Smooth muscle cell (in vitro differentiated cells): ENCODE data around the gene ZMIZ2. TPM values are rescaled to one million over a fixed set of nuclear protein-coding genes. Genes with fewer than 3 reads are reported as not detected.

Experiments used
- DNase-seq: peaks from one replicate; lab custom pipeline; 2025; ENCODE audit not compliant: unreplicated experiment; lab: John Stamatoyannopoulos, UW
- H2AFZ ChIP-seq: fragments of 200-600 bp; sonication (generic); 2 replicates; pipeline ENCODE4 v1.6.0; 2016; ENCODE audit warnings: antibody characterized with exemption, low read depth, mild to moderate bottlenecking
- H3F3A ChIP-seq: fragments of 200-600 bp; sonication (generic); 2 replicates; pipeline ENCODE4 v1.6.0; 2017; ENCODE audit warnings: antibody characterized with exemption, low read depth
- H3K27ac ChIP-seq: fragments of 200-600 bp; sonication (generic); 2 replicates; pipeline ENCODE4 v1.5.1; 2016; ENCODE audit warnings: low read depth, mild to moderate bottlenecking
- H3K27me3 ChIP-seq: fragments of 200-600 bp; sonication (generic); 2 replicates; pipeline ENCODE4 v1.6.1; 2016; ENCODE audit warnings: low read depth, mild to moderate bottlenecking
- H3K36me3 ChIP-seq: fragments of 200-600 bp; sonication (generic); 2 replicates; pipeline ENCODE4 v1.5.1; 2016; ENCODE audit warnings: low read depth
- H3K4me1 ChIP-seq: fragments of 200-600 bp; sonication (generic); 2 replicates; pipeline ENCODE4 v1.5.1; 2016; ENCODE audit warnings: low read depth
- H3K4me2 ChIP-seq: fragments of 200-600 bp; sonication (generic); 2 replicates; pipeline ENCODE4 v1.6.0; 2016; ENCODE audit warnings: mild to moderate bottlenecking
- H3K4me3 ChIP-seq: fragments of 200-600 bp; sonication (generic); 2 replicates; pipeline ENCODE4 v1.5.1; 2016; ENCODE audit warnings: mild to moderate bottlenecking
- H3K79me2 ChIP-seq: fragments of 200-600 bp; sonication (generic); 2 replicates; pipeline ENCODE4 v1.6.0; 2016; ENCODE audit warnings: low read depth, mild to moderate bottlenecking
- H3K9ac ChIP-seq: fragments of 200-600 bp; sonication (generic); 2 replicates; pipeline ENCODE4 v1.6.0; 2016; ENCODE audit warnings: low read depth
- H3K9me3 ChIP-seq: fragments of 200-600 bp; sonication (generic); replicated peaks from 2 replicates; pipeline ENCODE4 v1.5.1; 2016; ENCODE audit warnings: low read depth
- H4K20me1 ChIP-seq: fragments of 200-600 bp; sonication (generic); 2 replicates; pipeline ENCODE4 v1.6.0; 2016; ENCODE audit warnings: low read depth
- CTCF ChIP-seq: fragments of 200-600 bp; sonication (generic); IDR thresholded peaks from 2 replicates; pipeline ENCODE4 v1.5.1; 2017; ENCODE audit warnings: borderline replicate concordance, mild to moderate bottlenecking, antibody characterized with exemption; ENCODE audit not compliant: insufficient read depth, poor library complexity, severe bottlenecking
- WGBS: methylation state at CpG from one replicate; pipeline ENCODE4 v1.1.7; 2016; ENCODE audit warnings: low lambda C conversion rate; 5-methylcytosine and 5-hydroxymethylcytosine counted together
- polyA plus RNA-seq: library from polyadenylated mRNA; unstranded; fragments of >200 nt; fragmentation: Nextera tagmentation; extraction: Ambion mirVana; gene quantifications from 2 replicates; pipeline ENCODE4 v1.2.1, GENCODE V29; 2016
- total RNA-seq: library from RNA; depleted of rRNA; stranded (reverse); fragments of >200 nt; gene quantifications from 2 replicates; pipeline ENCODE4 v1.2.3, GENCODE V29; 2014

Gene ZMIZ2
- total and polyA plus RNA-seq, 2 experiments from 2014 or later, result 8.8 to 17.2 TPM

GRCh38 chr7:44776211-44776610 is 27.6 kb downstream of the ZMIZ2 start:
- no peak for TF ChIP-seq CTCF
- Histone ChIP-seq H3F3A (no peaks in the 10 kb centered on the region), H4K20me1 (no peaks in the 10 kb centered on the region), H3K9ac (no peak overlapping the region), H3K27ac (no peak overlapping the region), H3K79me2 (no peaks in the 10 kb centered on the region), H3K27me3 (no peaks in the 10 kb centered on the region), H3K36me3 (no peaks in the 10 kb centered on the region), H3K4me2 (no peak overlapping the region), H3K4me1 (no peaks in the 10 kb centered on the region), H3K9me3 (no peaks in the 10 kb centered on the region), H2AFZ (no peak overlapping the region), H3K4me3 (no peak overlapping the region)
- 88% methylated on average over 3 of the region's 3 CpGs for WGBS
- no peak for DNase-seq

- Histone ChIP-seq H3K79me2 (no peaks in the 10 kb centered on the region), H3K36me3 (no peaks in the 10 kb centered on the region), H4K20me1 (no peaks in the 10 kb centered on the region), H3K9ac (no peak overlapping the region), H2AFZ (no peak overlapping the region), H3K9me3 (no peaks in the 10 kb centered on the region), H3K4me1 (no peaks in the 10 kb centered on the region), H3K27ac (no peak overlapping the region), H3K27me3 (no peaks in the 10 kb centered on the region), H3K4me2 (no peak overlapping the region), H3K4me3 (no peak overlapping the region), H3F3A (no peaks in the 10 kb centered on the region)
- DNase-seq, result no peak
- TF ChIP-seq CTCF, result no peak
- WGBS, result 100% methylated on average over 1 of the region's 1 CpG
Measured at GRCh38 chr7:44782460-44782859, 33.8 kb downstream of the ZMIZ2 start.

- no peaks in the 10 kb centered on the region for H3K79me2 ChIP-seq
Measured at GRCh38 chr7:44783407-44783806, 34.8 kb downstream of the ZMIZ2 start.

More at GRCh38 chr7:44783407-44783806, 34.8 kb downstream of the ZMIZ2 start:
- H3K9me3 ChIP-seq, result no peaks in the 10 kb centered on the region
- H3K27me3 ChIP-seq, result no peaks in the 10 kb centered on the region
- no peaks in the 10 kb centered on the region for H3K4me1 ChIP-seq
- no peak for TF ChIP-seq CTCF
- no peaks in the 10 kb centered on the region for H4K20me1 ChIP-seq
- H3K4me2 ChIP-seq, result no peak overlapping the region
- no peaks in the 10 kb centered on the region for H3F3A ChIP-seq
- H3K9ac ChIP-seq, result no peak overlapping the region
- no peaks in the 10 kb centered on the region for H3K36me3 ChIP-seq
- no peak overlapping the region for H3K4me3 ChIP-seq
- DNase-seq, result no peak
- no peak overlapping the region for H2AFZ ChIP-seq
- H3K27ac ChIP-seq, result no peak overlapping the region
